Measurements from ENCODE around the gene MST1R. TPM values are rescaled to one million over a fixed set of nuclear protein-coding genes. Genes with fewer than 3 reads are reported as not detected.

MST1R gene
- total RNA-seq, 1 experiment from 2014 or later, result 39.0 TPM

DNA sequence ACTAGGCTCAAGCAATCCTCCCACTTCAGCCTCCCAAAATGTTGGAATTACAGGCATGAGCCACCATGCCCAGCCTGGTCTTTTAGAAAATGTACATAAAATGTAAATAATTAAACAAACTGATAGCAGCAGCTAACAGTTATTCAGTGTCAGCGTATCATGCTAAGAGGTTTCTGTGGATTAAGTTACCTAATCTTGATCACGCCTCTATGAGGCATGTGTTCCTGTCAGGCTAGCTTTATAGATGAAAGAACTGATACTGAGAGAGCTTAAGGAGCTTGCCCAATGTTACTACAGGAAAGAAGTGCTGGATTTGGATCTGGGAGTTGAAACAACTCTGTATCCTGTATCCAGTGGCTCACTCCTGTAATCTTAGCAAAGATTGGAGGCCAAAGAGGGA, 11.2 kb upstream of the MST1R start:
- H3K36me3 ChIP-seq (ENCODE audit: low read depth, low read length), result peaks cover 8% of the 10 kb centered on the region
- H2AFZ ChIP-seq (ENCODE audit: low read length), result no peak overlapping the region
- H3K4me2 ChIP-seq (ENCODE audit: low read length), result no peak overlapping the region
- no peaks in the 10 kb centered on the region for H3F3A ChIP-seq (ENCODE audit: low read length, unreplicated experiment)
- no peaks in the 10 kb centered on the region for H3K4me1 ChIP-seq (ENCODE audit: insufficient read depth, low read length)
- peak; percentile 22; the same call in 1 of the 2 replicates for ATAC-seq
- DNase-seq, result no peak
- H3K79me2 ChIP-seq (ENCODE audit: low read length), result peaks cover 8% of the 10 kb centered on the region; the same call in 1 of the 2 replicates
- no peaks in the 10 kb centered on the region for H3K27me3 ChIP-seq (ENCODE audit: low read length)
- no peak overlapping the region for H3K27ac ChIP-seq (ENCODE audit: low read length)
- H3K9me2 ChIP-seq (replicated peaks; ENCODE audit: low read length), result no peaks in the 10 kb centered on the region
- H4K20me1 ChIP-seq (ENCODE audit: low read length), result no peaks in the 10 kb centered on the region
- CTCF ChIA-PET, result no interaction called here
- no peak overlapping the region for H3K4me3 ChIP-seq (ENCODE audit: low read length)
- intact Hi-C loops (cut with micrococcal nuclease), result no loop called here
- POLR2A ChIA-PET (ENCODE audit: unreplicated experiment), result no interaction called here
- no peaks in the 10 kb centered on the region for H3K9me3 ChIP-seq (ENCODE audit: low read length)
- BruUV-seq (replicated peaks), result no TSS peak
- TF ChIP-seq EZH2 (IDR thresholded peaks at IDR 0.05; ENCODE audit: low read length, unreplicated experiment) (no peak), EZH2phosphoT487 (IDR thresholded peaks at IDR 0.05; ENCODE audit: borderline replicate concordance, low read length) (no peak)
- TF ChIP-seq, protein P1, sequence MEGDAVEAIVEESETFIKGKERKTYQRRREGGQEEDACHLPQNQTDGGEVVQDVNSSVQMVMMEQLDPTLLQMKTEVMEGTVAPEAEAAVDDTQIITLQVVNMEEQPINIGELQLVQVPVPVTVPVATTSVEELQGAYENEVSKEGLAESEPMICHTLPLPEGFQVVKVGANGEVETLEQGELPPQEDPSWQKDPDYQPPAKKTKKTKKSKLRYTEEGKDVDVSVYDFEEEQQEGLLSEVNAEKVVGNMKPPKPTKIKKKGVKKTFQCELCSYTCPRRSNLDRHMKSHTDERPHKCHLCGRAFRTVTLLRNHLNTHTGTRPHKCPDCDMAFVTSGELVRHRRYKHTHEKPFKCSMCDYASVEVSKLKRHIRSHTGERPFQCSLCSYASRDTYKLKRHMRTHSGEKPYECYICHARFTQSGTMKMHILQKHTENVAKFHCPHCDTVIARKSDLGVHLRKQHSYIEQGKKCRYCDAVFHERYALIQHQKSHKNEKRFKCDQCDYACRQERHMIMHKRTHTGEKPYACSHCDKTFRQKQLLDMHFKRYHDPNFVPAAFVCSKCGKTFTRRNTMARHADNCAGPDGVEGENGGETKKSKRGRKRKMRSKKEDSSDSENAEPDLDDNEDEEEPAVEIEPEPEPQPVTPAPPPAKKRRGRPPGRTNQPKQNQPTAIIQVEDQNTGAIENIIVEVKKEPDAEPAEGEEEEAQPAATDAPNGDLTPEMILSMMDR (conservative IDR thresholded peaks at IDR 0.05; ENCODE audit: low read depth, low read length), result no peak
- no peak overlapping the region for H3K9ac ChIP-seq (ENCODE audit: low read length)

DNA sequence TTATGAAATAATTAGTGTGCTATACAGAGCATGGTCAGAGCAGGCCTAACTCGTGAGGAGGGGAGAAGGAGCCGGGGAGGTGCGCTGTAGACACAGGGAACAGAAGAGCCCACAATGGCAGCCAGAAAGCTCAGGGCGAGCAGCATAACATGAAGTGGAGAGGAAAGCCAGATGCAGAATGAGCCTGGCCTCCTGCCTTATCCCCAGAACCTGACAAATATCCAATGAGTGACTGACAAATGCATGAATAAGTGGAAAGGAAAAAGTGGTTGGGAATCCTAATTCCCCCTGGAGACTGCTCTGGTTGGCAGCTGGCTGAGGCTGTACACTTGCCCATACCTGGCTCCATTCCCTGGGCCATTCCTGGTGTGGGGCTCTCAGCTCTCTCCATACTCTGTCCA, 9.2 kb upstream of the MST1R start:
- H3K9me3 ChIP-seq (ENCODE audit: low read length), result no peaks in the 10 kb centered on the region
- no peaks in the 10 kb centered on the region for H3F3A ChIP-seq (ENCODE audit: low read length, unreplicated experiment)
- DNase-seq (no peak), ATAC-seq (no peak)
- peaks cover 8% of the 10 kb centered on the region for H3K36me3 ChIP-seq (ENCODE audit: low read depth, low read length)
- no peak overlapping the region for H3K9ac ChIP-seq (ENCODE audit: low read length)
- intact Hi-C loops (cut with micrococcal nuclease), result no loop called here
- POLR2A ChIA-PET (ENCODE audit: unreplicated experiment), result no interaction called here
- no peak overlapping the region for H3K4me2 ChIP-seq (ENCODE audit: low read length)
- no peak overlapping the region for H2AFZ ChIP-seq (ENCODE audit: low read length)
- H3K27ac ChIP-seq (ENCODE audit: low read length), result no peak overlapping the region
- BruUV-seq (replicated peaks), result no TSS peak
- TF ChIP-seq, protein P1 (conservative IDR thresholded peaks at IDR 0.05; ENCODE audit: low read depth, low read length), result no peak
- no peak for TF ChIP-seq EZH2phosphoT487 (IDR thresholded peaks at IDR 0.05; ENCODE audit: borderline replicate concordance, low read length)
- H3K9me2 ChIP-seq (replicated peaks; ENCODE audit: low read length), result no peaks in the 10 kb centered on the region
- H3K79me2 ChIP-seq (ENCODE audit: low read length), result 0 out of 2 replicates have a peak, but pooled peaks cover 6% of the 10 kb centered on the region
- no peaks in the 10 kb centered on the region for H3K27me3 ChIP-seq (ENCODE audit: low read length)
- CTCF ChIA-PET, result no interaction called here
- no peaks in the 10 kb centered on the region for H3K4me1 ChIP-seq (ENCODE audit: insufficient read depth, low read length)
- H3K4me3 ChIP-seq (ENCODE audit: low read length), result no peak overlapping the region
- H4K20me1 ChIP-seq (ENCODE audit: low read length), result no peaks in the 10 kb centered on the region

DNA sequence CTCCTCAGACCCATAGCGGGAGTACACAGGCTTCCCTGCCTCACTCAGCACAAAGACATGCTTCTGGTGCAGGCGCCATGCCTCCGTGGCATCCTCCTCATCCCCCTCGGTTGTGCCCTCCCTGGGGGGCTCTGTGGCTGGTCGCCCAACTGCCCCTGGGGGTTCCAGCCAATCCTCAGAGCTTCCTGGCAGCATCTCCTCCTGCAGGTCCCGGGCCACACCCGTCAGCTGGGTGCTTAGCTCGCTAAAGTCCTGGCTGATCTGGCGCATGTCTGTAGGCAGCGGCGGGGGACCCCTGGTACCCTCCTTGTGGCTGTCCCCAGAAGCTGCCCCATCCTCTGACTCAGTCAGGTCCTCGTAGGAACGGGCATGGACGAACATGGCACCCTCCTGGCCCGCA, 7.9 kb upstream of the MST1R start:
- POLR2A ChIA-PET (ENCODE audit: unreplicated experiment), result no interaction called here
- CTCF ChIA-PET, result no interaction called here
- 0 out of 2 replicates have a peak, but pooled peaks cover 6% of the 10 kb centered on the region for H3K79me2 ChIP-seq (ENCODE audit: low read length)
- intact Hi-C loops (cut with micrococcal nuclease), result no loop called here
- H3K27ac ChIP-seq (ENCODE audit: low read length), result no peak overlapping the region
- H3K9me3 ChIP-seq (ENCODE audit: low read length), result no peaks in the 10 kb centered on the region
- H3K4me3 ChIP-seq (ENCODE audit: low read length), result no peak overlapping the region
- H3K4me1 ChIP-seq (ENCODE audit: insufficient read depth, low read length), result peaks cover 3% of the 10 kb centered on the region
- DNase-seq (no peak), ATAC-seq (no peak)
- H2AFZ ChIP-seq (ENCODE audit: low read length), result no peak overlapping the region
- H3F3A ChIP-seq (ENCODE audit: low read length, unreplicated experiment), result no peaks in the 10 kb centered on the region
- no peak overlapping the region for H3K4me2 ChIP-seq (ENCODE audit: low read length)
- H3K9ac ChIP-seq (ENCODE audit: low read length), result no peak overlapping the region
- BruUV-seq (replicated peaks), result no TSS peak
- H3K27me3 ChIP-seq (ENCODE audit: low read length), result no peaks in the 10 kb centered on the region
- TF ChIP-seq EZH2 (IDR thresholded peaks at IDR 0.05; ENCODE audit: low read length, unreplicated experiment) (no peak), EZH2phosphoT487 (IDR thresholded peaks at IDR 0.05; ENCODE audit: borderline replicate concordance, low read length) (no peak)
- TF ChIP-seq, protein P1 (conservative IDR thresholded peaks at IDR 0.05; ENCODE audit: low read depth, low read length), result no peak
- H4K20me1 ChIP-seq (ENCODE audit: low read length), result no peaks in the 10 kb centered on the region
- peaks cover 8% of the 10 kb centered on the region for H3K36me3 ChIP-seq (ENCODE audit: low read depth, low read length)
- H3K9me2 ChIP-seq (replicated peaks; ENCODE audit: low read length), result no peaks in the 10 kb centered on the region

All from PC-3 (cell line).